ENCODE measurements around the gene LCN15. TPM values are rescaled to one million over a fixed set of nuclear protein-coding genes. Genes with fewer than 3 reads are reported as not detected.

LCN15 gene
- total RNA-seq, 4 donors from 2014 or later: not detected

DNA sequence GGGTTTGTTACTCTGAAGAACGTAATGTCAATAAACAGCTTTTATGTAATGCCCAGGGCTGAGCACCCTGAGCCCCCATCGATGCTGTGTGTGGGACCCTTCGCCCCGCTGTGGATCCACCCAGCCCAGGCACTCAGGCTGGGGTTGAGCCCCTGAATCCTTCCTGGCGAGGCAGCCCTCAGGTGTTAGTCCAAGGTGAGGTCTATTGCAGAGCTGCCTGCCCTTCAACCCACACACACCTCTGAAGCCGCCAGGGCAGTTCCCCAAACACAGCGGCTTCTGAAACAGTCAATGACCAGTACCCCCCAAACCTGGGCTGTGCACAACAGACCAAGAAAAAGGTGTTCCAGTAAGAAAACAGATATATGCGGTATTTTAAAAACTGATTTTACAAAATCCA lies 40.3 kb downstream of the LCN15 start:
- no peak for DNase-seq
- intact Hi-C loops (cut with DNase I; ENCODE audit: low total_unique reads): no loop called here
- Histone ChIP-seq H3K4me3 (no peak overlapping the region), H3K27ac (no peak overlapping the region), H3K27me3 (no peaks in the 10 kb centered on the region), H3K4me1 (peaks cover 0 to 21% of the 10 kb centered on the region in 2 donors), H3K36me3 (no peaks in the 10 kb centered on the region), H3K9me3 (no peaks in the 10 kb centered on the region)
- TF ChIP-seq POLR2A (IDR thresholded peaks at IDR 0.05): no peak
- TF ChIP-seq, protein P1, sequence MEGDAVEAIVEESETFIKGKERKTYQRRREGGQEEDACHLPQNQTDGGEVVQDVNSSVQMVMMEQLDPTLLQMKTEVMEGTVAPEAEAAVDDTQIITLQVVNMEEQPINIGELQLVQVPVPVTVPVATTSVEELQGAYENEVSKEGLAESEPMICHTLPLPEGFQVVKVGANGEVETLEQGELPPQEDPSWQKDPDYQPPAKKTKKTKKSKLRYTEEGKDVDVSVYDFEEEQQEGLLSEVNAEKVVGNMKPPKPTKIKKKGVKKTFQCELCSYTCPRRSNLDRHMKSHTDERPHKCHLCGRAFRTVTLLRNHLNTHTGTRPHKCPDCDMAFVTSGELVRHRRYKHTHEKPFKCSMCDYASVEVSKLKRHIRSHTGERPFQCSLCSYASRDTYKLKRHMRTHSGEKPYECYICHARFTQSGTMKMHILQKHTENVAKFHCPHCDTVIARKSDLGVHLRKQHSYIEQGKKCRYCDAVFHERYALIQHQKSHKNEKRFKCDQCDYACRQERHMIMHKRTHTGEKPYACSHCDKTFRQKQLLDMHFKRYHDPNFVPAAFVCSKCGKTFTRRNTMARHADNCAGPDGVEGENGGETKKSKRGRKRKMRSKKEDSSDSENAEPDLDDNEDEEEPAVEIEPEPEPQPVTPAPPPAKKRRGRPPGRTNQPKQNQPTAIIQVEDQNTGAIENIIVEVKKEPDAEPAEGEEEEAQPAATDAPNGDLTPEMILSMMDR (IDR thresholded peaks at IDR 0.05): no peak

DNA sequence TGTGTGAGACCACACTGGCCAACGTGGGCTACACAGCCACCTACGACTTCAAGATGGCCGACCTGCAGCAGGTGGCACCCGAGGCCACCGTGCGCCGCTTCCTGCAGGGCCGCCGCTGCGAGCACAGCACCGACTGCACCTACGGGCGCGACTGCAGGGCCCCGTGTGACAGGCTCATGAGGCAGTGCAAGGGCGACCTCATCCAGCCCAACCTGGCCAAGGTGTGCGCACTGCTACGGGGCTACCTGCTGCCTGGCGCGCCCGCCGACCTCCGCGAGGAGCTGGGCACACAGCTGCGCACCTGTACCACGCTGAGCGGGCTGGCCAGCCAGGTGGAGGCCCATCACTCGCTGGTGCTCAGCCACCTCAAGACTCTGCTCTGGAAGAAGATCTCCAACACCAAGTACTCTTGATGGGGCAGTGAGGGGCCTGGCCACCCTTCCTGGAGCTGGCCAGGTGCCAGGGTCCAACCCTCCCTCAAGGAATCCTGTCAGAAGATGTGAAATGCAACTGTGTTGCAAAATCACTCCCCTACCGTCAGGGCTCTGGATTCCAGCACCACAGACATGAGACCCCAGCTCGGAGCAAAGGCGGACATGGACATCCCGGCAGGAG lies 40.8 kb downstream of the LCN15 start:
- intact Hi-C loops (cut with DNase I; ENCODE audit: low total_unique reads): no loop called here
- Histone ChIP-seq H3K27ac (no peak overlapping the region), H3K36me3 (no peaks in the 10 kb centered on the region), H3K27me3 (no peaks in the 10 kb centered on the region), H3K4me3 (no peak overlapping the region), H3K9me3 (no peaks in the 10 kb centered on the region), H3K4me1 (peaks cover 0 to 21% of the 10 kb centered on the region in 2 donors)
- no peak for DNase-seq
- TF ChIP-seq, protein P1 (IDR thresholded peaks at IDR 0.05): no peak
- TF ChIP-seq POLR2A (IDR thresholded peaks at IDR 0.05): no peak

DNA sequence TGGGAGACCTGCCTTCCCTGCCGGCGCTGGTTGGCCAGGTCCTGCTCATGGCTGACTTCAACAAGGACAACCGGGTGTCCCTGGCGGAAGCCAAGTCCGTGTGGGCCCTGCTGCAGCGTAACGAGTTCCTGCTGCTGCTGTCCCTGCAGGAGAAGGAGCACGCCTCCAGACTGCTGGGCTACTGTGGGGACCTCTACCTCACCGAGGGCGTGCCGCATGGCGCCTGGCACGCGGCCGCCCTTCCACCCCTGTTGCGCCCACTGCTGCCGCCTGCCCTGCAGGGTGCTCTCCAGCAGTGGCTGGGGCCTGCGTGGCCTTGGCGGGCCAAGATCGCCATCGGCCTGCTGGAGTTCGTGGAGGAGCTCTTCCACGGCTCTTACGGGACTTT lies 41.4 kb downstream of the LCN15 start:
- Histone ChIP-seq H3K4me3 (no peak overlapping the region), H3K36me3 (no peaks in the 10 kb centered on the region), H3K27ac (no peak overlapping the region), H3K9me3 (no peaks in the 10 kb centered on the region), H3K27me3 (no peaks in the 10 kb centered on the region), H3K4me1 (peaks cover 0 to 21% of the 10 kb centered on the region in 2 donors)
- no peak for TF ChIP-seq POLR2A (IDR thresholded peaks at IDR 0.05)
- TF ChIP-seq, protein P1 (IDR thresholded peaks at IDR 0.05): no peak
- DNase-seq: no peak
- intact Hi-C loops (cut with DNase I; ENCODE audit: low total_unique reads): no loop called here

DNA sequence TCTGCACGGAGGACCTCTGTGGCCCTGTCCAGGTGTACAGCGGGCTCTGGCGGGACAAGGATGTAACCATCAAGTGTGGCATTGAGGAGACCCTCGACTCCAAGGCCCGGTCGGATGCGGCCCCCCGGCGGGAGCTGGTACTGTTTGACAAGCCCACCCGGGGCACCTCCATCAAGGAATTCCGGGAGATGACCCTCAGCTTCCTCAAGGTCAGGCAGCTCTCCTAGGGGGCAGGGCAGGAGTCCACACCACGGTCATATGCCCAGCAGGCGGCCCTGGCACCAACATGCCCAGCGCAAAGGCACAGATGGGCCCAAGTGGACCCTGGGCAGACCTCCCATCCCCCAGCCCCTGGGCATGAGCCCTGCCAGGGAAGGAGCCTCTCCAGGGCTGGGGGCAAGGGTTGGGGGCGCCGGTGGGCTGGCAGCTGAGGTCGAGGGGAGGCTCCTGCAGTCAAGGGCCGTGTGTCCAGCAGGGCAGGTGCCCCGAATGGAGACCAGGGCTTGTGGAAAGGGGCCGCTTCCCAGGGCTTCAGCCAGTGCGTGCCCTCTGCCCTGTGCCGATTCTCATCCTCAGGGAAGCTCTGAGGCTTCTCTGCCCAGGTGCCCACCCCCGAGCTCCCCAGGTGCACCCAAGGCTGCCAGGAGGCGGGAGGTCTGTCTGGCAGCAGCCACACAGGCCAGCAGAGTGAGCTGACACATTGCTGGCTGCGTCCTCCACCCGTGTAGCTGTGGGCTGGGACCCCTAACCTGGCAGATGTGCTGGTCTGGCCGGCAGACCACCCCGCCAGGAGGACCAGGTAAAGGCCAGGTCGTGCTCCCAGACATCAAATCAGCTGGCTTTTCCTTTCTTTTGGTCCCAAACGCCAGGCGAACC lies 42.0 kb downstream of the LCN15 start:
- intact Hi-C loops (cut with DNase I; ENCODE audit: low total_unique reads): no loop called here
- H3K4me3 ChIP-seq: no peak overlapping the region
- H3K9me3 ChIP-seq: no peaks in the 10 kb centered on the region
- H3K4me1 ChIP-seq: peaks cover 0 to 21% of the 10 kb centered on the region in 2 donors
- H3K36me3 ChIP-seq: no peaks in the 10 kb centered on the region
- no peak for TF ChIP-seq POLR2A (IDR thresholded peaks at IDR 0.05)
- TF ChIP-seq, protein P1 (IDR thresholded peaks at IDR 0.05): no peak
- H3K27ac ChIP-seq: no peak overlapping the region
- DNase-seq: no peak
- H3K27me3 ChIP-seq: no peaks in the 10 kb centered on the region
